Endothelial cell of hepatic sinusoid (primary cell): ENCODE data around the gene LCMT1.

Source experiments
- in situ Hi-C: cut with HindIII; loops from 2 replicates; pipeline ENCODE4 v1.10.0; 2017; ENCODE audit warnings: low sequenced_read_pairs

The LCMT1 gene

DNA sequence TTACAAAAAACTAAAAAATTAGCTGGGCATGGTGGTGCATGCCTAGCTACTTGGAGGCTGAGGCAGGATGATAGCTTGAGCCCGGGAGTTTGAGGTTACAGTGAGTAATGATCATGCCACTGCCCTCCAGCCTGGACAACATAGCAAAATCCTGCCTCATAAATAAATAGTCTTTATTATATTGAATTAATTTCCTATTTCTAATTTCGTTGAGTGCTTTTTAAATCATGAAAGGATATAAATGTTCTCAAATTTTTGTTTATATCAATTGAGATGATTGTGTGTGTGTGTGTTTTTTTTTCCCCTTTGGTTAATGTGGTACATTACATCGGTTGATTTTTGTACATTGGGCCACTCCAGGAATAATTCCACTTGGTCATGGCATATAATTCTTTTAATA lies 73.2 kb downstream of the LCMT1 start:
- in situ Hi-C loops, result loop anchor here (5.0 kb wide), 1 partner anchor 58 kb away; no protein-coding TSS in a partner anchor

DNA sequence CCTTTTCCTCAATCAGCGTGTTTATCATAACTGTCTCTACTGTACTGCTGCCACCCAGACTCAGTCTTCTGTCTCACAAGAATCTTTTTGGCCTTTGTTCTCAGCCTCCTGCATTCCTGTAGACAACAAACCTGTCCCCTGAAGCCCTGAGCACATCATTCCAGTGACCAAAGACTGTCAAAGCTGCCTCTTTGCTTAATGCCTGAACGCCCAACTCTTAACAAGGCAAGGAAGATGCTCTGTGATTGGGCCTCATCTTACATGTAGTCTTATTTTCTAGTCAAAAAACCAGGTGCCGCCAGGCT lies 75.9 kb downstream of the LCMT1 start:
- in situ Hi-C loops, result loop anchor here (5.0 kb wide), 1 partner anchor 55 kb away; no protein-coding TSS in a partner anchor

DNA sequence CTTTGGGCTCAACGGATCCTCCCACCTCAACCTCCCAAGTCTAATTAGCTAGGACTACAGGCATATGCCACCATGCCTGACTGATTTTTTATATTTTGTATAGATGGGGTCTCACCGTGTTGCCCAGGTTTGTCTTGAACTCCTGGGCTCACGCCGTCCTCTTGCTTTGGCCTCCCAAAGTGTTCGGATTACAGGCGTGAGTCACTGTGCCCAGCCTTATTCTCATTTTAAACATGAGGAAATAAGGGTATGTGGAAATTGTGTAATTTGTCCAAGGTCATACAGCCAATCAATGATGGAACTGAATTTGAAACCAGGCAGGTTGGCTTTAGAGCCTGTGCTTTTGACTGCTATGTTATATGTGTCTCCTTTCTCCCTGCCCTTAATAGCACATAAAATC lies 77.8 kb downstream of the LCMT1 start:
- in situ Hi-C loops, result loop anchor here (5.0 kb wide), 1 partner anchor 53 kb away; no protein-coding TSS in a partner anchor

GRCh38 chr16:25192096-25192495 lies 80.6 kb downstream of the LCMT1 start:
- in situ Hi-C loops, result loop anchor here (5.0 kb wide), 1 partner anchor 45 kb away; no protein-coding TSS in a partner anchor

GRCh38 chr16:25194273-25194878 lies 82.8 kb downstream of the LCMT1 start:
- in situ Hi-C loops, result loop anchor here (5.0 kb wide), 1 partner anchor 47 kb away; no protein-coding TSS in a partner anchor

DNA sequence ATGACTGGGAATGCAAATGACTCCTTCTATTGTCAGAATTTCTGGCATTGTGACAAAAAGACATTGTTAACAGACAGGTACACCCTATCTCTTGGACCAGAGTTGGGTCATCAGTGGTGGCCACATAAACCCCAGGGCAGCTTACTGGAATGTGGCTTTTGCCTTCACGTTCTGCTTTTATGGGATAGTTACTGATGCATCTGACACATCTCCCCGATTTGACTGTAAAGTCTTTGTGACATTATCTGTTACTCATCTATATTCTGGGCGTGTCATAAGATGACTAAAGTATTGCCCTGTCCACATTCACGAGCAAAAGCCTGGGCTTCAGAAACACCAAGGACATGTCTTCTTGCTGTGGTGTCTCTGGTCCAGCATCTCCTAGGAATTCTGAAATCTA lies 86.5 kb downstream of the LCMT1 start:
- in situ Hi-C loops, result no loop called here

DNA sequence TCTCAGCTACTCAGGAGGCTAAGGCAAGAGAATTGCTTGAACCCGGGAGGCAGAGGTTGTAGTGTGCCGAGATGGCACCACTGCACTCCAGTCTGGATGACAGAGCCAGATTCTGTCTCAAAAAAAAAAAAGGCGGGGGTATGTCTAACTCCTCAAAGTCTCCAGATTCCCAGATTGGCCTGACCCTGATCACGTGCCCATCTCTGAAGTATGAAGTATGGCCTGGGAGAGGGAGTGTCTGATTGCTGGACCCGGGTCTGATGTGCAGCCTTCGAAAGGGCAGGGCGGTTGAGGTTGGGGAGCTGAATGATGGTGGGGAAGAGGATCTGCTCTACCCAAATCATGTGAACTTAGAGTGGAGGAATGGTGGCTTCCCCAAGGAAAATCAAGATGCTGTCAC lies 87.9 kb downstream of the LCMT1 start:
- in situ Hi-C loops, result no loop called here

GRCh38 chr16:25210758-25211157 lies 99.2 kb downstream of the LCMT1 start:
- in situ Hi-C loops, result no loop called here

DNA sequence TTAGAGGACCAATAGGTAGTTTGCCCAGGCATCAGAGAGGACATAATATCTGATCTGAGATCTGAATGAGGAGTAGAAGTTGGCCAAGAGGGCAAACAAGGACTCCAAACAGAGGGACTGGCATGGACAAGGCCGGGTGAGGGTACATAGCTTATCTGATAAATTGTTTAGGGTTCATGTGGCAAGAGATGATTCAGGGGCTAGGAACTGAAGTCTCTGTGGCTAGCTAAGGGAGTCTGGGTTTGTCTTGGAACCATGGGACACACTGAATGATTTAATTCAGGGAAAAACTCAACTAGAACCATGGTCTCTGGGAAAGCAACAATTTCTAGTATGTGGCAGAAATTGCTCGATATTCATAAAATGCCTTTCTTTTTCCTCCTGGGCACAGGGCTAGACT lies 101.1 kb downstream of the LCMT1 start:
- in situ Hi-C loops, result no loop called here

DNA sequence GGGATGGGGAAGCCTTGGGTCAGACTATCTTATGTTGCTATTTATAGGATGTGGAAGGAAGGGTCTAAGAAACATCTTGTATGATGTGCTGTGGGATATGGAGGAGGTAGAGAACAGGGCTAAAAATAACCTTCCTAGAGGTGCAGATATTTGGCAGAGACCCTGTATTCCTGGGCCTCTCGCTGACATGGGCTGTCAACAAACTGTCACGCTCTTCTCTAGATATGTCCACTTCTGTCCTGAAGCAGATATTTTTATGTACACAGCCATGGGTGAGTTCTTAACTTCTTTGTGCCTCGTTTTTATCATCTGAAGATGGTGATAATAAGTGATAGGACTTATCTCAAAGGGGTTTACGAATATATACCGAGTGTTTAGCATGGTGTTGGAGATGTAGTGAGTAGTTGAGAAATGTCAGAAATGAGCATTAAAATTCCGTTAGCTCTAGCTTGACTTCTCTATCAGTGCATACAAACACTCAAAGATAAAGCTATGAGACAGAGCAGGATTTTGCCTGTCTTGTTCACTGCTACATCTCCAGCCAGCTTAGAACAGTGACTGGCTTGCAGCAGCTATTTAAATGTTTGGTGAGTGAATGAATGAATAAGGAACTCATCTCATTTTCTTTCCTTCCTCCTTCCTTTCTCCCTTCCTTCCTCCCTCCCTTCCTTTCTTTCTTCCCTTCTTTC lies 102.3 kb downstream of the LCMT1 start:
- in situ Hi-C loops, result no loop called here

- in situ Hi-C loops, result no loop called here
Observed at GRCh38 chr16:25217112-25217511, 105.6 kb downstream of the LCMT1 start.

DNA sequence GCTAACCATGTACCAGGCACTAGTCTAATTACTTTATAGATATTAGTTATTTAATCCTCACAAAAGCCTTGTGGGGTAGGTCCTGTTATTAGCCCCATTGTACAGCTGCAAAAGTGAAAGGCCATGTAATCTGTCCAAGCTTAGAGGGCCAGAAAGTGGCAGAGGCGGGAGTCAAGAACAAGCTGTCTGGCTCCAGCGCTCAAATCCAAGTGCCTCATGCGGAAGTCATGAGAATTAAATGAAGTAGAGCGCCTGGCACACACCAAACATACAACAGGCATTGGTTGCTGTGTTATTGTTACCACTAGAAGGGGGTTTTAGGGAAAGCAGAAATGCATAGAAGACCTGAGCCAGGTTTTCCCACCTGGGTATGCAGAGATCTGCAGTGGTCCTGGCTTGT lies 106.4 kb downstream of the LCMT1 start:
- in situ Hi-C loops, result no loop called here

GRCh38 chr16:25219070-25219737 lies 107.7 kb downstream of the LCMT1 start:
- in situ Hi-C loops, result no loop called here

- in situ Hi-C loops, result no loop called here
Observed at GRCh38 chr16:25222959-25223358, 111.4 kb downstream of the LCMT1 start.

GRCh38 chr16:25223964-25224363 lies 112.4 kb downstream of the LCMT1 start:
- in situ Hi-C loops, result no loop called here

DNA sequence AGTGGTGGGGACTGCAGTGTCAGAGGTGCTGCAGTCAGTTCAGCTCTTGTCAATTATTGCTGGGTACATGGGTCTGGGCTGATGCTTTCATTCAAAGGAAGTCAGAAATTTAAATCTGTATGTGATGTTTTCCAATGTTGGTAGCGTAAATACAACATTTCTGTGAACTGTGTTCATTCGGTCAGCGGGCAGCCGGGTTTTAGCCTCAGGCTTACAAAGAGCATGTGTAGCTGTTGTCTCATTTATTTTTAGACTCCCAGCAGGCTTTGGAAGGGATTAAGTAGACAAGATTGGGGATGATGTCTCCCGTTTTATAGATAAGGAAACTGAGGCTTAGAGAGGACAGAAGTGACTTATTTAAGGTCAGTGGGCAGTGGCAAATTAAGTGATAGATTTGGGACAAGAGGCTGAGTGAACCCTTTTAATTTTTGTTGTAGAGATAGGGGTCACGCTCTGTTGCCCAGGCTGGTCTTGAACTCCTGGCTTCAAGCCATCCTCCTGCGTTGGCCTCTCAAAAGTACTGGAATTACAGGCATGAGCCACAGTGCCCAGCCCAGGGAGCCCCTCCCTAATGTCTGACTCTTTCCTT lies 113.3 kb downstream of the LCMT1 start:
- in situ Hi-C loops, result no loop called here
